Measurements from ENCODE around the gene BICD1.

Gene BICD1

GRCh38 chr12:32108787-32109186 is 2.1 kb downstream of the BICD1 start:
- Histone ChIP-seq H3K27me3 (no peaks in the 10 kb centered on the region), H3K9me3 (no peaks in the 10 kb centered on the region), H3K27ac (no peak overlapping the region), H3K4me1 (peaks cover 0 to 19% (median 10%) of the 10 kb centered on the region in 4 donors), H3K4me3 (peak overlapping the region in 1 of 2 donors; percentile 77), H3K36me3 (no peaks in the 10 kb centered on the region)
- TF ChIP-seq CTCF (IDR thresholded peaks at IDR 0.05) = no peak
- DNase-seq = no peak
- intact Hi-C loops (cut with DNase I; ENCODE audit: low total_unique reads) = loop anchor here (10.0 kb wide), 1 partner anchor 566 kb away; the partner anchor contains the start of gene DNM1L

- no peak for DNase-seq
- intact Hi-C loops (cut with DNase I; ENCODE audit: low total_unique reads) = no loop called here
- no peak for TF ChIP-seq CTCF (IDR thresholded peaks at IDR 0.05)
- H3K27ac ChIP-seq = no peak overlapping the region
- no peaks in the 10 kb centered on the region for H3K9me3 ChIP-seq
- H3K36me3 ChIP-seq = no peaks in the 10 kb centered on the region
- peaks cover 0 to 24% (median 10%) of the 10 kb centered on the region in 4 donors for H3K4me1 ChIP-seq
- no peaks in the 10 kb centered on the region for H3K27me3 ChIP-seq
- no peak overlapping the region for H3K4me3 ChIP-seq
Observed at GRCh38 chr12:32110417-32110816, 3.8 kb downstream of the BICD1 start.

- Histone ChIP-seq H3K36me3 (no peaks in the 10 kb centered on the region), H3K4me3 (no peak overlapping the region), H3K27me3 (no peaks in the 10 kb centered on the region), H3K27ac (no peak overlapping the region), H3K9me3 (no peaks in the 10 kb centered on the region), H3K4me1 (peaks cover 0 to 28% (median 13%) of the 10 kb centered on the region in 4 donors)
- intact Hi-C loops (cut with DNase I; ENCODE audit: low total_unique reads) = no loop called here
- no peak for TF ChIP-seq CTCF (IDR thresholded peaks at IDR 0.05)
- DNase-seq = no peak
Observed at GRCh38 chr12:32110942-32111341, 4.3 kb downstream of the BICD1 start.

GRCh38 chr12:32115404-32116104 is 8.9 kb downstream of the BICD1 start:
- no peaks in the 10 kb centered on the region for H3K27me3 ChIP-seq
- H3K9me3 ChIP-seq = no peaks in the 10 kb centered on the region
- no peaks in the 10 kb centered on the region for H3K36me3 ChIP-seq
- peak; percentile 96 to 97 for DNase-seq
- no peak for TF ChIP-seq CTCF (IDR thresholded peaks at IDR 0.05)
- intact Hi-C loops (cut with DNase I; ENCODE audit: low total_unique reads) = no loop called here
- no peak overlapping the region for H3K4me3 ChIP-seq
- H3K4me1 ChIP-seq = peaks cover 0 to 23% (median 15%) of the 10 kb centered on the region in 4 donors
- H3K27ac ChIP-seq = peak overlapping the region; percentile 60 to 64

- no peak overlapping the region for H3K4me3 ChIP-seq
- TF ChIP-seq CTCF (IDR thresholded peaks at IDR 0.05) = no peak
- intact Hi-C loops (cut with DNase I; ENCODE audit: low total_unique reads) = no loop called here
- H3K36me3 ChIP-seq = no peaks in the 10 kb centered on the region
- DNase-seq = no peak
- peak overlapping the region in 1 of 2 donors; percentile 48 for H3K27ac ChIP-seq
- no peaks in the 10 kb centered on the region for H3K9me3 ChIP-seq
- no peaks in the 10 kb centered on the region for H3K27me3 ChIP-seq
- peaks cover 0 to 23% (median 15%) of the 10 kb centered on the region in 4 donors for H3K4me1 ChIP-seq
Observed at GRCh38 chr12:32116897-32117296, 10.2 kb downstream of the BICD1 start.

Data from tibial artery (tissue), 4 donors.